Left ventricle myocardium inferior (tissue), 1 donor: ENCODE data around the gene CD300H. TPM values are rescaled to one million over a fixed set of nuclear protein-coding genes. Genes with fewer than 3 reads are reported as not detected.

Experiments used
- DNase-seq: peaks from one replicate; pipeline ENCODE4 v3.0.0-alpha.2; 2020
- H3K27ac ChIP-seq: fragments of 200-600 bp; replicated peaks from 2 replicates; pipeline ENCODE4 v1.8.0; 2021
- H3K27me3 ChIP-seq: fragments of 200-600 bp; 2 replicates; pipeline ENCODE4 v1.8.0; 2021; ENCODE audit warnings: low read depth
- H3K36me3 ChIP-seq: fragments of 200-600 bp; 2 replicates; pipeline ENCODE4 v1.8.0; 2021
- H3K4me1 ChIP-seq: fragments of 200-600 bp; 2 replicates; pipeline ENCODE4 v1.8.0; 2021
- H3K4me3 ChIP-seq: fragments of 200-600 bp; 2 replicates; pipeline ENCODE4 v1.8.0; 2021; ENCODE audit warnings: mild to moderate bottlenecking, moderate library complexity
- H3K9me3 ChIP-seq: fragments of 200-600 bp; replicated peaks from 2 replicates; pipeline ENCODE4 v1.8.0; 2021
- CTCF ChIP-seq: fragments of 200-600 bp; IDR thresholded peaks from 2 replicates; pipeline ENCODE4 v1.8.0; 2021; ENCODE audit warnings: antibody characterized with exemption, mild to moderate bottlenecking, borderline replicate concordance
- intact Hi-C: fragments of 100-400 bp; cut with micrococcal nuclease; formaldehyde crosslinking; loops from one replicate; pipeline ENCODE4 v1.11.0; 2022
- total RNA-seq: library from RNA; stranded (reverse); fragmentation: NEBNext Ultra II Directional; extraction: Animal tissue kit (Norgen Biotek cat#: 25700); gene quantifications from one replicate; pipeline ENCODE4 v1.2.1, GENCODE V29; 2021
- donor health status: DM: no; HTN: yes; CAD: no; lungs with severe emphysema.

The CD300H gene
- total RNA-seq, 1 donor from 2014 or later = not detected

GRCh38 chr17:74546586-74546985 is 20.7 kb downstream of the CD300H start:
- intact Hi-C loops = no loop called here
- no peaks in the 10 kb centered on the region for H3K9me3 ChIP-seq
- no peaks in the 10 kb centered on the region for H3K4me1 ChIP-seq
- no peak overlapping the region for H3K4me3 ChIP-seq
- no peak for TF ChIP-seq CTCF
- H3K36me3 ChIP-seq = no peaks in the 10 kb centered on the region
- no peak overlapping the region for H3K27ac ChIP-seq
- DNase-seq = no peak
- peaks cover 67% of the 10 kb centered on the region for H3K27me3 ChIP-seq

GRCh38 chr17:74545843-74546230 is 21.5 kb downstream of the CD300H start, which contains the start of gene CD300C:
TSS of gene CD300C (minus strand) at chr17:74546115. CDS start at chr17:74545782, 333 bp downstream.
- intact Hi-C loops = no loop called here

GRCh38 chr17:74544991-74545842 is 22.1 kb downstream of the CD300H start:
- no peaks in the 10 kb centered on the region for H3K9me3 ChIP-seq
- no peak for TF ChIP-seq CTCF
- H3K27me3 ChIP-seq = peaks cover 55% of the 10 kb centered on the region
- DNase-seq = no peak
- peak overlapping the region; percentile 17 for H3K4me3 ChIP-seq
- H3K27ac ChIP-seq = peak overlapping the region; percentile 27
- no peaks in the 10 kb centered on the region for H3K4me1 ChIP-seq
- intact Hi-C loops = no loop called here
- no peaks in the 10 kb centered on the region for H3K36me3 ChIP-seq

More at GRCh38 chr17:74545843-74546230, 21.5 kb downstream of the CD300H start, which contains the start of gene CD300C:
- Histone ChIP-seq H3K9me3 (no peaks in the 10 kb centered on the region), H3K4me1 (no peaks in the 10 kb centered on the region), H3K4me3 (peak within 1 kb of the TSS; percentile 17), H3K27ac (peak within 1 kb of the TSS; percentile 27), H3K36me3 (no peaks in the 10 kb centered on the region), H3K27me3 (peaks cover 61% of the 10 kb centered on the region)
- TF ChIP-seq CTCF = no peak
- DNase-seq = peak; percentile 30

GRCh38 chr17:74543891-74544760 is 23.2 kb downstream of the CD300H start:
- no peak for DNase-seq
- no peak overlapping the region for H3K27ac ChIP-seq
- intact Hi-C loops = no loop called here
- no peak overlapping the region for H3K4me3 ChIP-seq
- H3K36me3 ChIP-seq = no peaks in the 10 kb centered on the region
- no peaks in the 10 kb centered on the region for H3K4me1 ChIP-seq
- no peaks in the 10 kb centered on the region for H3K9me3 ChIP-seq
- H3K27me3 ChIP-seq = peaks cover 54% of the 10 kb centered on the region
- no peak for TF ChIP-seq CTCF

GRCh38 chr17:74543406-74543805 is 23.9 kb downstream of the CD300H start:
- intact Hi-C loops = no loop called here
- Histone ChIP-seq H3K27me3 (peaks cover 54% of the 10 kb centered on the region), H3K27ac (no peak overlapping the region), H3K9me3 (no peaks in the 10 kb centered on the region), H3K4me1 (no peaks in the 10 kb centered on the region), H3K4me3 (no peak overlapping the region), H3K36me3 (no peaks in the 10 kb centered on the region)
- no peak for DNase-seq
- TF ChIP-seq CTCF = no peak
